LNCaP clone FGC (cell line): ENCODE measurements around the gene GATA2.

Experiments used
- DNase-seq: peaks from one replicate; pipeline ENCODE4 v3.0.0-alpha.2; 2011; ENCODE audit warnings: low read depth
- H3K4me3 ChIP-seq: 2 replicates; pipeline ENCODE4 v1.5.1; 2011; ENCODE audit warnings: mild to moderate bottlenecking, low read depth, low read length, control low read depth
- CTCF ChIP-seq: IDR thresholded peaks from 2 replicates; pipeline ENCODE4 v1.5.1; 2012; ENCODE audit warnings: mild to moderate bottlenecking; ENCODE audit not compliant: control insufficient read depth, insufficient read depth; ENCODE audit errors: extremely low read depth

The GATA2 gene

GRCh38 chr3:128524374-128525299 is 31.6 kb upstream of the GATA2 start:
- no peak for TF ChIP-seq CTCF
- no peak overlapping the region for H3K4me3 ChIP-seq

GRCh38 chr3:128523591-128523990 is 30.6 kb upstream of the GATA2 start:
- TF ChIP-seq CTCF, result no peak
- H3K4me3 ChIP-seq, result no peak overlapping the region
- no peak for DNase-seq

More at GRCh38 chr3:128524374-128525299, 31.6 kb upstream of the GATA2 start:
- no peak for DNase-seq

- DNase-seq, result no peak
- no peak overlapping the region for H3K4me3 ChIP-seq
- no peak for TF ChIP-seq CTCF
Observed at GRCh38 chr3:128521715-128522114, 28.7 kb upstream of the GATA2 start.

- DNase-seq, result no peak
- H3K4me3 ChIP-seq, result no peak overlapping the region
- no peak for TF ChIP-seq CTCF
Observed at GRCh38 chr3:128518587-128519490, 25.8 kb upstream of the GATA2 start.

GRCh38 chr3:128517648-128518047 is 24.6 kb upstream of the GATA2 start:
- no peak for DNase-seq
- TF ChIP-seq CTCF, result no peak
- H3K4me3 ChIP-seq, result no peak overlapping the region

- H3K4me3 ChIP-seq, result no peak overlapping the region
- no peak for DNase-seq
- TF ChIP-seq CTCF, result no peak
Observed at GRCh38 chr3:128515967-128516366, 23.0 kb upstream of the GATA2 start.
